Epithelial cell of esophagus (primary cell): ENCODE results near the gene SDC4.

Source experiments
- DNase-seq: peaks from one replicate; pipeline ENCODE4 v3.0.0; 2010; ENCODE audit warnings: low read depth
- H3K4me3 ChIP-seq: 2 replicates; pipeline ENCODE4 v1.5.1; 2011; ENCODE audit warnings: mild to moderate bottlenecking, low read length, control low read depth
- CTCF ChIP-seq: IDR thresholded peaks from 2 replicates; pipeline ENCODE4 v1.5.1; 2011; ENCODE audit warnings: low read depth, mild to moderate bottlenecking, low read length, control low read depth, inconsistent platforms; ENCODE audit not compliant: insufficient read depth; ENCODE audit errors: missing control alignments

The SDC4 gene

GRCh38 chr20:45306431-45306982, 41.7 kb downstream of the SDC4 start, which contains the start of gene RBPJL:
Gene RBPJL (plus strand): TSS chr20:45306840. CDS start chr20:45306923, 83 bp downstream.
- no peak for DNase-seq
- H3K4me3 ChIP-seq = no peak within 1 kb of the TSS
- TF ChIP-seq CTCF = peak; percentile 68

GRCh38 chr20:45305262-45305661, 43.0 kb downstream of the SDC4 start:
- H3K4me3 ChIP-seq = no peak overlapping the region
- TF ChIP-seq CTCF = peak; percentile 24
- no peak for DNase-seq

DNA sequence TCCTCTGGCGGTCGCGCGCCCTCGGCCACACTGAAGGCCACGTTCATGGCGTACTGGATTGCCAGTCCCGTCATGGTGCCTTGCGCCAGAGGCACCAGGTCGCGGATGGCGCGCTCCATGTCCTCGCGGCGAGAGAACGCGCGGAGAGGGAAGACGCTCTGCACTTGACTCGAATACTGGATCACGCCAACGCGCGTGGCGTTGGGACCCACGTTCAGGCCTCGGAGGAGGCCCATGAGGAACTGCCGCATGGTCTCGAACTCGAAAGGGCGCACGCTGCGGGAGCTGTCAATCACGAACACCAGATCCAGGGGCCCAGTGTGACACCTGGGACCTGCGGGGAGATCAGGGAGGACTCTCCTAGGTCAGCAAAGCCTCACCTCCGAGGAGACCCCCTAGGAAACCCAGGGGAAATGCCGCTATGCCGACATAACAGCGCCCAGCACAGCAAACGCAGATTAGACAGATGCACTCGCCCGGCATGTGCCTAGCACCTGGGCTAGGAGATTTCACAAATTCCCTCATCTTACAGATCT, 43.7 kb downstream of the SDC4 start:
- no peak overlapping the region for H3K4me3 ChIP-seq
- TF ChIP-seq CTCF = no peak

DNA sequence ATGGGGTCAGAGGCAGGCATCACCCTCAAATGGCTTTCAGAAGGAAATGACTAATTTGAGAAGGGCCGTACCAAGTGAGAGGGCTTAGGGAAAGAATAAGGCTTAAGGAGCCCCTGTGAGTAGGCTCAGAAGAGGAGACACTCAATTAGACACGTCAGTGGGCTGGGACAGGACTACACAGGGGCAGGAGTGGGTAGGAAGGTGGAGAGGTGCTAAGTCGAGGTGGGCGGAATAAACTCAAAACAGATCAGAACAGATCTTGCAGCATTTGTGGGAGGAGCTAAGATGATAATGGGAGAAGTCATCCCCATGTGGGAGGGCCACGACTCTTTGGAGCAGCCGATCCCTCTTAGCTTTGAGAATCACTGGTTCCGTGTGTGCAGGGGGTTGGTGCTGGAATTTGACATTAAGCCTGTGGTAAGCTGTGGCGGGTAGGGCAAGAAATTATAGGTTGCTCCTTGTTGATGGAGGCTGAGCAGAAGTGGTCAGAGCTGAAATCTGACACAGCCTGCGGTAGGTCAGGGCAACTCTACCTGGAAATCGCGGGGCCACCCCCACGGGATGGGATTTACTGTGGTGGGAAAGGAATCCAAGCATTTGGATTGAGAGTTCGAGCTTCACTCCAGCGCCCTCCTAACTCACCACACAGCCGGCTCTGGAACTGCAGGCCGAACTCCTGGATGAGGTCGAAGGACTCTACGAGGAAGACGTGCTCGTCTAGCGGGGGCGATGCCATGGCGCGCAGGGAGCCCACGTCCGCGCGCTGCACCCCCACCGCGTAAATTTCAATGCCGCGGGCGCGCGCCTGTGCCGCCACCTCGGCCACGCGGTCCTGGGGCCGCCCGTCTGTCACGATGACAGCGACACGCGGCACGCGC, 44.4 kb downstream of the SDC4 start:
- no peak for TF ChIP-seq CTCF
- no peak for DNase-seq
- no peak overlapping the region for H3K4me3 ChIP-seq

More for the DNA sequence above, 43.7 kb downstream of the SDC4 start:
- no peak for DNase-seq

DNA sequence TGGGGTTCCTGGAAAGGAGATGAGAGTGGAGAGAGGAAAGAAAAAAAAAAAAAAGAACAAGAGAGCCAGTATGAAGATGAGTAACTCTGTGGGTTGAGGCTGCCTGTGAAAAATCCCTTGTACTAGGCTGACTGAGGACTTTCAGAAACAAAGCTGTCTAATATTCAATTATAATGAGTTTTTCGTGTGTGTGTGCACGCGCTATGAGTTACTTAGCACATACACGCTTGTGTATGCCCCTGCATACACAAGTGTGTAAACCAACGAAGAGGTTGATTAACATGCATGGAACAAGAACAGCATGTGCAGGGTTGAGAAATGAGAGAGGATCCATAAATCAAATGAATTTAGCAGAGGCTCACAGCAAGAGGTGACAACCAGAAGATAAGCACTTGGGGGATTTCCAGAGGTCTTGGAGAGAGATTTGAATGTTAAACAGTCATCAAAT, 46.4 kb downstream of the SDC4 start:
- TF ChIP-seq CTCF = no peak
- DNase-seq = no peak
- no peak overlapping the region for H3K4me3 ChIP-seq

DNA sequence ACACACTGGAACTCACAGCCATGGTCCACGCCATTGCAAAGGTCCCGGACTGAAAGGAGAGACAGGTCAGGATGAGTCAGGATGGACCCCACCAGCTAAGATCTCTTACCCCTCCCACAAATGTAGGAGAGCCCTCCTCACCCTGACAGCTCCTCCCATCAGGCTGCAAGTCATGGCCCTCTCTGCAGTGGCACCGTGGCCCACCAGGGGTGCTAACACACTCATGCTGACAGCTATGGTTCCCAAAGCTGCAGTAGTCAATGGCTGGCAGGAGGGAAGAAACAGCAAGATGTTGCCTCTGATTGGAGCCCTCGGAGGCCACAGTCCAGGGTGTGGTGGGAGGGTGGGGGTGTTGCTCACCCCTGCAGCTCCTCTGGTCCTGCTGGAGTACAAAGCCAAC, 47.3 kb downstream of the SDC4 start:
- no peak overlapping the region for H3K4me3 ChIP-seq
- TF ChIP-seq CTCF = peak; percentile 30
- DNase-seq = peak; percentile 39

DNA sequence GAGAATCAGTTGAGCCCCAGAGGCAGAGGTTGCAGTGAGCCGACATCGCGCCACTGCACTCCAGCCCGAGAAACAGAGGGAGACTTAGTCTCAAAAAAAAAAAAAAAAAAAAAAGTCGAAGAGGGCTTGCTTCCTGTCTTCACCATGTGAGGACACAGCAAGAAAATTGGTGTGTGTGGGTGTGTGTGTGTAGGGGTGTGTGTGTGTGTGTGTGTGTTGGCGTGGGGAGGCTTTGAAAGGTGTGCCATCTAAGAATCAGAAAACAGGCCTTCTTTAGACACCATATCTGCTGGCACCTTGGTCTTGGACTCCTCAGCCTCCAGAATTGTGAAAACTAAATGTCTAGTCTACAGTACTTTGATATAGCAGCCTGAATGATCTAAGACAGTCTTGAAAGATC, 48.4 kb downstream of the SDC4 start:
- no peak for TF ChIP-seq CTCF
- no peak overlapping the region for H3K4me3 ChIP-seq
- no peak for DNase-seq
